Prostate gland (tissue), 2 donors: ENCODE results near the gene ARSJ.

Source experiments
- POLR2A ChIP-seq: fragments of 450-650 bp; IDR thresholded peaks from one replicate; pipeline ENCODE4 v1.6.1; 2016; ENCODE audit warnings: antibody characterized with exemption, mild to moderate bottlenecking
- TF ChIP-seq, protein P1 (sequence below), 4 experiments: fragments of 200-600 bp in 2 of 4; fragments of 450-650 bp in 2 of 4; sonication (generic) in 2 of 4; IDR thresholded peaks; 1 replicate in 3 of 4; 2 replicates in 1 of 4; pipeline ENCODE4 v1.5.1; 2016 to 2019; ENCODE audit warnings: antibody characterized with exemption in 4 of 4, mild to moderate bottlenecking in 2 of 4, moderate library complexity in 2 of 4

DNA sequence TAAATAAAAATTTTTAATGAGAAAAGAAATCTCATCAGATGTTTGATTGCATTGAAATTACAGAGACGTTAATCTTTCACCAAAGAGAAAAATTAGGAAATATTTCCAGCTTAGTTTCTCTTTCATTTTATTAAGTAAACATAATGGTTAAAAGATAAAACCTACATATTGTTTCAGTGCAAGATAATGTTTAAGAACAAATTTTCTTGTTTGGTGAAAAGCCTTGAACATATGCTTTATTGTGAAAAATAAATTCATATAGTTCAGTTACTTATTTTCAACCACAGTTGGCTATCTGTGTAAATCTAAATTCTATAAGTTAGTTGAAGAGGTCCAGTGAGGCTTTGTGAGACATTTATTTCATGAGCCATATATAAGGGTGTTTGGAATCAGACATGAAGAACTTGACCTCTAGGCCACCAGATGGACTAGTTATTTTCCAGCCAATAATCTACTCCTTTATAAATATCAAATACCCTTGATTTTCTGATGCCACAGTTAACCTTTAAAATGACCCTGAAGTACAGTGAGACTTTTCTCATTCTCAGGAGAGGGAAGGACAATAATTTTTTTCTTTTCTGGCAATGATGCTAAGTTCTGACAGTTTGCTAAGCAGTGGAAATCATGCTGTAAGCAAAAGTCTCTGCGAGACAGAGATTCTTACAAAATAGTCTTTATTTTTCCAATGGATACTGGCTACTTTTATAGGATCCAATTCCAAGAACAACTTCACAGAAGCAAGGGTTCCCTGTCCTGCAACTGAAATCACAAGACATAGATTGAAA is 2.5 kb downstream of the ARSJ start:
- TF ChIP-seq, protein P1, sequence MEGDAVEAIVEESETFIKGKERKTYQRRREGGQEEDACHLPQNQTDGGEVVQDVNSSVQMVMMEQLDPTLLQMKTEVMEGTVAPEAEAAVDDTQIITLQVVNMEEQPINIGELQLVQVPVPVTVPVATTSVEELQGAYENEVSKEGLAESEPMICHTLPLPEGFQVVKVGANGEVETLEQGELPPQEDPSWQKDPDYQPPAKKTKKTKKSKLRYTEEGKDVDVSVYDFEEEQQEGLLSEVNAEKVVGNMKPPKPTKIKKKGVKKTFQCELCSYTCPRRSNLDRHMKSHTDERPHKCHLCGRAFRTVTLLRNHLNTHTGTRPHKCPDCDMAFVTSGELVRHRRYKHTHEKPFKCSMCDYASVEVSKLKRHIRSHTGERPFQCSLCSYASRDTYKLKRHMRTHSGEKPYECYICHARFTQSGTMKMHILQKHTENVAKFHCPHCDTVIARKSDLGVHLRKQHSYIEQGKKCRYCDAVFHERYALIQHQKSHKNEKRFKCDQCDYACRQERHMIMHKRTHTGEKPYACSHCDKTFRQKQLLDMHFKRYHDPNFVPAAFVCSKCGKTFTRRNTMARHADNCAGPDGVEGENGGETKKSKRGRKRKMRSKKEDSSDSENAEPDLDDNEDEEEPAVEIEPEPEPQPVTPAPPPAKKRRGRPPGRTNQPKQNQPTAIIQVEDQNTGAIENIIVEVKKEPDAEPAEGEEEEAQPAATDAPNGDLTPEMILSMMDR (IDR thresholded peaks at IDR 0.05): no peak
- no peak for TF ChIP-seq POLR2A
